GM18519 (cell line): ENCODE measurements around the gene AP1M2.
"Not testable (repeated sequence)": the region's sequence is repeated elsewhere in the genome, so short reads cannot be mapped to it uniquely, and the experiment has no call there.

Experiments used
- ATAC-seq: cut with Tn5 transposase; IDR thresholded peaks from one replicate; pipeline ENCODE4 v1.9.1; 2021; ENCODE audit warnings: mild to moderate bottlenecking, moderate library complexity; ENCODE audit not compliant: unreplicated experiment, low FRiP score

The AP1M2 gene

GRCh38 chr19:10602330-10603083 lies 15.4 kb upstream of the AP1M2 start:
- ATAC-seq = peak; percentile 41

GRCh38 chr19:10601999-10602329 lies 14.9 kb upstream of the AP1M2 start:
- no peak for ATAC-seq

GRCh38 chr19:10600149-10600548 lies 13.0 kb upstream of the AP1M2 start:
- ATAC-seq = no peak

DNA sequence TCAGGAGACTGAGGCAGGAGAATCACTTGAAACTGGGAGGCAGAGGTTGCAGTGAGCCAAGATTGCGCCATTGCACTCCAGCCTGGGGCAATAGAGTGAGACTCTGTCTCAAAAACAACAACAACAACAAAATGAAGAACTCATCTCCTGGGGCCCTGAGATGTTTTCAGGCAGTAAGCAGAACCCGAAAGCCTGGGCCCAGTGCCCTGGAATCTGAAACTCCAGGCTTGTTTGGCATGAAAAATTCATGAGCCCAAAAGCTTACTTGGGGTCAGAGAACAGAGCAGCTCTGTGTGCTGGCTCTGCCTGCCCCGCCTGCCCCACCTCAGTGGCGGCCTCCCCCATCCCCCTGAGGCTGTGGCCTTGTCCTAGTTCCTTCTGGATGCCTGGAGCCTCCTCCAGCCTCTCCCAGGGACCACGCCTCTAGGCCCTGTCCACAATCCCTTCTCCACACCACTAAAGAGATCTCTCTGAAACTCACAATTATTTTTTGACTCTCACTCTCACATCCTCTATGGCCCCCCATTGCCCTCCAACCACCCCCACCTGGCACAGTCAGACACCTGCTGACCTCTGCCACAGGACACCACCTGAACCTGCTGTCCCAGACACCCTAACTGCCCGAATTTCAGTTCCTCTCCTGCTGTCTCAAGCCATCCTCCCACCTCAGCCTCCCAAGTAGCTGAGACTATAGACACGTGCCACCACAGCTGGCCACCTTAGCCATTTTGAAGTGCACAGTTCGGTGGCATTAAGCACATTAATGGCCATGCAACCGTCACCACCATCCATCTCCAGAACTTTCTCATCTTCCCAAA lies 6.9 kb upstream of the AP1M2 start:
- no peak for ATAC-seq

DNA sequence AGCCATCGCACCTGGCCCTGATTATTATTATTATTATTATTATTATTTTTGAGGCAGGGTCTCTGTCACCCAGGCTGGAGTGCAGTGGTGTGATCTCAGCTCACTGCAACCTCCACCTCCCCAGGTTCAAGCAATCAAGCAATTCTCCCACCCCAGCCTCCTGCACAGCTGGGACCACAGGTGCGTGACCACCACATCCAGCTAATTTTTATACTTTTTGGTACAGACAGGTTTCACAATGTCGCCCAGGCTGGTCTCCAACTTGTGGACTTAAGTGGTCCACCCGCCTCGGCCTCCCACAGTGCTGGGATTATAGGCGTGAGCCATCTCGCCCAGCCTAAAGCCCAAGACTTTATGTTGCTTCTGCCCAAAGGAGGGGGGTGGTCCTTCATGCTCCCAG lies 6.0 kb upstream of the AP1M2 start:
- ATAC-seq = no peak

- no peak for ATAC-seq
Measured at GRCh38 chr19:10587839-10588150, 683 bp upstream of the AP1M2 start.

GRCh38 chr19:10586396-10586795 lies 716 bp downstream of the AP1M2 start:
- ATAC-seq = no peak

DNA sequence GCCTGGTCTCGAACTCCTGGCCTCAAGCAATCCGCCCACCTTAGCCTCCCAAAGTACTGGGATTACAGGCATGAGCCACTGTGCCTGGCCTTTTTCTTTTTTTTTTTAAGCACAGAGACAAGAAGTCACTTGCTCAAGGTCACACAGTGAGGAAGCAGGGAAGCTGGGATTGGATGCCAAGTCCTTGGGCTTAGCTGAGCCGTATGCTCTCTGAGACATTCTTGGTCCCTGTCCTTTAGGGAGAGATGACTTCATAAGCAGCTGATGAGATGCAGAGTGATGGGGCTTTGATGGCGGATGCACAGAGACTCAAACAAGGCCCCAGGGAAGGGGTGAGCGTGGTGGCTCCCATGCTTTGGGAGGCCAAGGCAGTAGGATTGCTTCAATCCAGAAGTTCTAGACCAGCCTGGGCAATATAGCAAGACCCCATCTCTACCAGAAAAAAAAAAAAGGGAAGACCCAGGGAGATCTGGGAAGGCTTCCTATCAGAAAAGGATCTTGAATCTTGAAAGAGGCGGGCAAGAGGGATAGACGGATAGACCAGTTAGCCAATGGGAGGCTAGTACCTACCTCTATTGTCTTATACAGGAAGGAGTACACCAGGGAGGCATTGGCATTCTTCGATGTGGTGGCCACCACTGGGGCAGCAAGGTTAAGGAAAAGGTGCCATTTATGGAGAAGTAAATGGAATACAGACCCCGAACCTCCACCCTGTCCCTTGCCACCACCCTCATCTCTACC lies 3.9 kb downstream of the AP1M2 start:
- no peak for ATAC-seq

- ATAC-seq = no peak
Measured at GRCh38 chr19:10582091-10582490, 5.0 kb downstream of the AP1M2 start.

DNA sequence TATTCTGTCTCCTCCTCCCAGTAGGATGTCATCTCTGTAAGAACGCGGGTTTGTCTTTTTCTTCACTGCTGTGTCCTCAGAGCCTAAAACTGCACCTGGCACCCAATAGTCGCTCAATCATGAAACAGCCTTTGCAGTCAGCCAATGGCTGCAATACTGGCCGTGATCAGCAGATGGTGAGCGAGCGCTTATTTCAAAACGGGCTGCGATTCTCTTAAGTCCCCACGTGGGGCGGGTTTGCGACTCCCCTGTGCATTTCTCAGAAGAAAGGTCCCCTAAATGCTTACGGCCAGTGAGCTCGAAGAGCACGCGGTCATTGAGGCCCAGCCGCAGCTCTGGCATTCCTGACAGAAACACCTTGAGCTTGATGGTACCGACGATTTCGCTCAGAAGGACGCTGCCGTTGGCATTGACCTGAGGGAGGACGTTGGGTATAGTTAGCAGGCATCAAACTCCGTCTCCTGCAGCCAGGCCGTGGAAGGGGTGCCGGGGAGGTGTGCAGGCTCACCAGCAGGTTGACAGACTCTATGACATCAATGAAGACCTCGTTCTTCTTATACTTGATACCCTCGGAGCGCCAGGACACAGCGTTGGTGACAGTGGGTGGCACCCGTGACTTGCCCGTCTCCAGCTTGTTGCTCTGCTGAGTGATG lies 6.0 kb downstream of the AP1M2 start:
- ATAC-seq = no peak

DNA sequence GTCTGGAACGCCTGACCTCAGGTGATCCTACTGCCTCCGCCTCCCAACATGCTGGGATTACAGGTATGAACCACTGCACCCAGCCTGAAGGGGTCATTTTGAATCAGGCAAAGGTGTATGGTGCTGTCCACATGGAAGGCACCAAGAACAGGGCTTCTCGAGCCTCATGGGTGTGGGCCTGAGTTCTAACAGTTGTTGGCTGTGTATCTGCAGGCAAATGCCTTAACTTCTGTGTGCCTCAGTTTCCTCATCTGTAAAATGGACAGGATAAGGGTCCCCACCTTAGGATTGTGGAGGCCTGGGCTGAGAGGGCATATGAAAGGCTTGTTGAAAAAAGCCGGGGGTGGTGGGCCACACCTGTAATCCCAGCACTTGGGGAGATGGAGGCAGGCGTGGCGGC lies 9.2 kb downstream of the AP1M2 start:
- ATAC-seq = no peak

- no peak for ATAC-seq
Measured at GRCh38 chr19:10575011-10575716, 11.9 kb downstream of the AP1M2 start.

DNA sequence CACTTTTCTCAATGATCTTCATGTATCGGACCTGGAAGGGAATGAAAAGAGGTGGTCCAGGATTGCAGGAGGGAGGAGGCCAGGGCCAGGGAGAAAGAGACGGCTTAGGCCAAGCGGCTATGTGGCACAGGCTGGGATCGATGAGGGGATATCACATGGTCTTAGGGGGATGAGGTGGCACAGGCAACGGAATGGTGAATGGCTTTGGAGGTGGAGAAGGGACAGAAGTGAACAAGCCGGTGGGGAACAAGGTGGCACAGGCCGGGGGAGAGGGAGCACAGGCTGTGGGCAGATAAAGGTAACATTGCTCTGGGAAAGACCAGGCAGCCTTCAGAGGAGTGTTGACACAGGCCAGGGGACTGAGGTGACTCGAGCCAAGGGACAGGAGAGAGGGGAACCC lies 12.7 kb downstream of the AP1M2 start:
- no peak for ATAC-seq

DNA sequence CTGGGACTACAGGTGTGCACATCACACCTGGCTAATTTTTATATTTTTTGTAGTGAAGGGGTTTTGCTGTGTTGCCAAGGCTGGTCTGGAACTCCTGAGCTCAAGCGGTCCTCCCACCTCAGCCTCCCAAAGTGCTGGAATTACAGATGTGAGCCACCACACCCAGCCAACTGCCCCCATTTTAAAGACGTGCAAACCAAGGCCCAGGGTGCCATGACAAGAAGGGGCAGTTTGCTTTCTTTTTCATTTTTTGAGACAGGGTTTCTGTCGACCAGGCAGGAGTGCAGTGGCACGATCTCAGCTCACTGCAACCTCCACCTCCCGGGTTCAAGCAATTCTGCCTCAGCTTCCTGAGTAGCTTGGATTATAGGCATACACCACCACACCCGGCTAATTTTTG lies 13.3 kb downstream of the AP1M2 start:
- ATAC-seq = not testable (repeated sequence)

DNA sequence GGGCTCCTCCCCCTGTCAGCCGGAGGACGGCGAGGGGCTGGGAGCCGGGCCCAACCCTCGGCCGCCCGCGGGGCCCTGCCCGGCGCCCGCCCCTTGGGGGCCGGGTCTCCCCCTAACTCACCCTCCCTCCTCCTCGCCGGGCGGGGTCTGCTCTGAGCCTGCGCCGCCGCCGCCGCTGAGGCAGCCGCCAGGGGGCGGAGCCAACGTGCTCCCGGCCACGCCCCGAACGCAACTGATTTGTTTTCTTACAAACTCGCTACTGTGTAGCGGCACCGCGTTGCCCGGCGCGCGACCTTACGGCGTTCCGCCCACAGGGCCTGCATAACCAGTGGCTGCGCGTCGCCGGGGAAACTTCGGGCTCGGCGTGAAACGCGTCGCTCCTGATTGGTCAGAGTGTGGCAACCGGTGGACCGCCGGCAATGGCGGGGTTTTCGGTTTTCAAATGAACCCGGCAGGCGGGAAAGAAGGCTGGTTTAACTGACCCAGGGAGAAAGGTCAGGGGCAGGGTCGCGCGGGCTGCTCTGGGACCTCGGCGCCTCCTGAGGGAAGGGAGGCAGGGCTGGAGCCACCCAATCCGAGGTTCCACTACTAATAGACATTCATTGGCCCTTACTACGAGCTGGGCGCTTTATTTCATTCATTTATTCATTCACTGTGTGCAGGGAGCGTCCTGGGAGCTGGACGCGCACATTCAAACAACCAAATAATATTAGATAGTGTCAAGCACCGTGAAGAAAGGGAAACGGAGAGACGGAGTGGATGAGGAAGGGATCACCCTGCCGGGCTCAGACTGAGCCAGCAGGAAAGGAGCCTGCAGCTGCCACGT lies 18.1 kb downstream of the AP1M2 start, which contains the start of gene CDKN2D:
CDKN2D (minus strand) TSS at position 154 of the 826 bp plus-strand sequence. CDS start 326 bp downstream, outside the sequence.
- peak; percentile 65 for ATAC-seq

DNA sequence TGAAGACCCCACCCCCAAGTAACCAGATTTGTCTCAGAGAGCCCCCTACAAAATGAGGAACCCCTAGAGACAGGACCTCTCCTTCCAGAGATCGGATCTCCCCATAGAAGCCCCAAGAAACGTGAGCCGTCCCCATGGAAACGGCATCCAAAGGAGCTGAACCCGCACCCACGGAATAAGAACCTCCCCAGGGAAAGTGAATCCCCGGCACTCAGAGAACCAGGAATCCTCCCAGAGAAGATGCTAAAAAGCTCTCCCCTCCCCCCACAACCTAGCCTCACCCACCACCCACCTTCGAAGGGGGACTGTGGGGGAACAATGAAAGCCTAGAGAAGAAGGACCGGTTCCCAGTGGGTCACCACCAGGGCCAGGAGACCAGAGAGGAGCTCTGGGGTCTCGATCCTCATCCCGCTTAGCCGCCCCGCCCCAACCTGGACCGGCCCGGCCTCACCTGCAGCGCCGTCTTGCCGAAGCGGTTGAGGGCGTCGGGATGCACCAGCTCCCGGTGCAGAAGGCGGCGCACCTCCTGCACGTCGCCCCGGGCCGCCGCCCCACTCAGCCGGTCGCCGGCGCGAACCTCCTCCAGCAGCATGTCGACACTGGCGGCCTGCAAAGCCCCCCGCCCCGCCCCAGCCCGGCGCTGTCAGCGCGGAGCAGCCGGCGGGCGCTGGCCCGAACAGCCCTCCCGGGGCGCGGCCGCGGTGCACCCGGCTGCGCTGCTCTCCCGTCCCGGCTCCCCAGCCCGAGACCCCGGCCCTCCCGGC lies 18.9 kb downstream of the AP1M2 start:
- ATAC-seq = no peak

DNA sequence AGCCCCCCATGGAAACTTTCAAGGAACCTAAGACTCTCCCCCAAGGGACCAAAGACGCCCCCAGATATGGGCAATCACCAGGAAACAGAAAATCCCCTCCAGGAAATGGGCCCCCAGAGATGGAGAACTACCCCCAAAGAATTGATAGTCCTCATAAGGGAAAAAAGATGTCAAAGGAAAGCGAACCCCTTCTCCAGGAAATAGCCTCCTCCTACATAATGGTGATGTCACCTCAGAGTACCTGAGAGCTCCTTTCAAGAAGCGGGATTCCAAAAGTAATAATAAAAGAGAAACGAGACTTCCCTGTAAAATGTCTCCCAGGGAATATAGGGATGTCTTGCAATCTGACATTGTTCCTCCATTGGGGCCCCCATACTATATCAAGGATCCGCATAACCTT lies 19.5 kb downstream of the AP1M2 start:
- no peak for ATAC-seq

DNA sequence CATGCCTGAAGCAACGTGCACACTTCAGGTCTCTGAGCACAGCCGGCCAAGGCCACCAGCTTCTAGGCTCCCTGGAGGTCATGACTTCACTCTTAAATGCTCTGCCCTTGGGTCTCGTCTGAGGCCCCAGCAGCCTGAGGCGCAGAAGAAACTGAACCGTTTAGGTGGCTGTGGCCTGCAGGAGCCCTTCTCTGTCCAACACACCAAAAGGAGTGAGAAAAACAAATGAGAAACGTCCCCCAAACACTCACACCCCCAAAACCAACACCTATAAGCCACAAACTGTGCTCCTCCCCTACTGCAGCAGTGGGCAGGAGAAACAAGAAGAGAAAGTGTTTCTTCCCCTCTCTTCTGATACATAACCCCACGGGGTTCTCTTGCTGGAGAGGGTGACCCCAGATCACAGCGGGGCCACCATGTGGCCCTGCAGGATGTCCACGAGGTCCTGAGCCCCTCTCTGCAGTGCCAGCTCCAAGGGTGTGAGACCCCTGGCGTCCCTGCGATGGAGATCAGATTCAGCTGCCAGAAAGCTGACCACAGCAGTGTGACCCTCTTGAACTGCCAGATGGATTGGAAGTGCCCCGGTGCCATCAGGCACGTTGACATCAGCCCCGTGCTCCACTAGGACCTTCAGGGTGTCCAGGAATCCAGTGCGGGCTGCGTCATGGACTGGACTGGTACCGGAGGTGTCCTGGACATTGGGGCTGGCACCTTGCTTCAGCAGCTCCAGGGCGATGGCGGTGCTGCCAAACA lies 20.3 kb downstream of the AP1M2 start:
- ATAC-seq = no peak
